Astrocyte (in vitro differentiated cells and primary cell): Measurements from ENCODE around the gene RICTOR.

Source experiments
- EZH2 ChIP-seq: IDR thresholded peaks from 2 replicates; pipeline ENCODE4 v1.6.1; 2012; ENCODE audit warnings: mild to moderate bottlenecking, low read length, inconsistent platforms; ENCODE audit not compliant: insufficient read depth
- TF ChIP-seq, protein P1 (sequence below): IDR thresholded peaks from 2 replicates; pipeline ENCODE4 v1.5.1; 2011; ENCODE audit warnings: low read depth, mild to moderate bottlenecking, inconsistent platforms, low read length, moderate library complexity; ENCODE audit not compliant: insufficient read depth

DNA sequence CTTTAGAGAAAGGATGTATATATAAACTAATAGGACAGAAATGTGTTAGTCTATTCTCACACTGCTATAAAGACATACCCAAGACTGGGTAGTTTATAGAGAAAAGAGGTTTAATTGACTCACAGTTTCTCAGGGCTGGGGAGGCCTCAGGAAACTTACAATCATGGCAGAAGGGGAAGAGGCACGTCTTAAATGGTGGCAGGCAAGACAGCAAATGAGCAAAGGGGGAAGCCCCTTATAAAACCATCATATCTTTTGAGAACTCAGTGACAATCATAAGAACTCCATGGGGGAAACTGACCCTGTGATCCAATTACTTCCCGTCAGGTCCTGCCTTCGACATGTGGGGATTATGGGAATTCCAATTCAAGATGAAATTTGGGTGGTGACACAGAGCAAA, 8.8 kb upstream of the RICTOR start:
- TF ChIP-seq, protein P1, sequence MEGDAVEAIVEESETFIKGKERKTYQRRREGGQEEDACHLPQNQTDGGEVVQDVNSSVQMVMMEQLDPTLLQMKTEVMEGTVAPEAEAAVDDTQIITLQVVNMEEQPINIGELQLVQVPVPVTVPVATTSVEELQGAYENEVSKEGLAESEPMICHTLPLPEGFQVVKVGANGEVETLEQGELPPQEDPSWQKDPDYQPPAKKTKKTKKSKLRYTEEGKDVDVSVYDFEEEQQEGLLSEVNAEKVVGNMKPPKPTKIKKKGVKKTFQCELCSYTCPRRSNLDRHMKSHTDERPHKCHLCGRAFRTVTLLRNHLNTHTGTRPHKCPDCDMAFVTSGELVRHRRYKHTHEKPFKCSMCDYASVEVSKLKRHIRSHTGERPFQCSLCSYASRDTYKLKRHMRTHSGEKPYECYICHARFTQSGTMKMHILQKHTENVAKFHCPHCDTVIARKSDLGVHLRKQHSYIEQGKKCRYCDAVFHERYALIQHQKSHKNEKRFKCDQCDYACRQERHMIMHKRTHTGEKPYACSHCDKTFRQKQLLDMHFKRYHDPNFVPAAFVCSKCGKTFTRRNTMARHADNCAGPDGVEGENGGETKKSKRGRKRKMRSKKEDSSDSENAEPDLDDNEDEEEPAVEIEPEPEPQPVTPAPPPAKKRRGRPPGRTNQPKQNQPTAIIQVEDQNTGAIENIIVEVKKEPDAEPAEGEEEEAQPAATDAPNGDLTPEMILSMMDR = no peak
- TF ChIP-seq EZH2 = no peak
